GM18909 (cell line): ENCODE data around the gene MOCS2.
"Not testable (repeated sequence)": the region's sequence is repeated elsewhere in the genome, so short reads cannot be mapped to it uniquely, and the experiment has no call there.

ENCODE experiments used
- ATAC-seq: cut with Tn5 transposase; IDR thresholded peaks from one replicate; pipeline ENCODE4 v1.9.1; 2021; ENCODE audit warnings: mild to moderate bottlenecking; ENCODE audit not compliant: unreplicated experiment, poor library complexity

The MOCS2 gene, protein sequence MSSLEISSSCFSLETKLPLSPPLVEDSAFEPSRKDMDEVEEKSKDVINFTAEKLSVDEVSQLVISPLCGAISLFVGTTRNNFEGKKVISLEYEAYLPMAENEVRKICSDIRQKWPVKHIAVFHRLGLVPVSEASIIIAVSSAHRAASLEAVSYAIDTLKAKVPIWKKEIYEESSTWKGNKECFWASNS

GRCh38 chr5:53109443-53110127 is at the start of gene MOCS2:
TSS of gene MOCS2 (minus strand) at chr5:53109757. CDS start at chr5:53107174, 2,583 bp downstream.
- peak; percentile 97 for ATAC-seq

DNA sequence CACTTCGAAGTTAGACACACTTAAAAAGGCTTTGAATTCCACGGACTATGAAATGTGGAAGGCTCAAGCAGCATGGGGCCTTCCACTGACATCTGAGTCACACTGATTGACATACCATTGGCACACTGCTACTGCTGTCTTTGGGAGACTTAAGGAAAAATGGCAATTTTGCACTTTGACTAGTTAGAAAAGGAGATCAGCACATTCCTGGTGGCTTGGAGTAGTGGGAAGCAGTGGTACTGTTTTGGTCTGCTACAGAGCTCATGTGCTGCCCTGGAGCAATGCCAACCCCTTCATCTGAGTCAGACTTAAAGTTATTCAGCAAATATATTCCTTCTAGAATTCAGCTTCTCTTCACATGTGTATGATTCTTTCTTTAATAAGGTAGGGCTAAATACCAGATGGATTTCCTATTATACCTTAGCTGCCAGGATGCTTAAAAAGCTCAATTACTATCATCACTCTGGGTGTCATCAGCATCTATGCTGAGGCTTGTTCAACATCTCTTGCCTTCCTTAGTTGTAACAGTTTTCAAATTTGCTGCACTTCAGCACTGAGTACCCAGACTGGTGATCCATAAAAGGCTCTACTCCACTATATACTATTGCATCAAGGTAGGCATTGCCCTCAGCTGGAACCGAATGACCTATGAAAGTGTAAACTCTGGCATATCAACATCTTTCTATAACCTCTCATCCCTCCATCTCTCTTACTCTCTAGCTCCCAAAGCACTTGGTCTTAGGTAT is 42.3 kb upstream of the MOCS2 start:
- ATAC-seq = no peak

DNA sequence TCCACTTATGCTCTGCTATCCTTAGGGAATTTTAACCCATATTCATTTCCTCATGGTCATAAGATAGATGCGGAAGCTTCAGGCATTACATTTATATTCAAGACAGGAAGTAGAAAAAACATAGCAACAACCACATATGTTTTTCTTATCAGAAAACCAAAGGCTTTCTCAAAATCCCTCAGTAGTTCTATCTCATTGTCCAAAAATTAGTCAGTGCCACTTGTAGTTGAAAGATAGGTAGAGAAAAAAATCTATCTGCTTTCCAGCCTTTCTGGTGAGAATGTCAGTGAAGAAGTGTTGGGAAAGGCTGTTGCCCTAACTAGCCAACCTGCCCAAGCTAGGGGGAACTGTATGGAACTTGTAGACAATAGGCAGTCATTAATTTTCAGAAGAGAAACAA is 23.5 kb upstream of the MOCS2 start:
- no peak for ATAC-seq

DNA sequence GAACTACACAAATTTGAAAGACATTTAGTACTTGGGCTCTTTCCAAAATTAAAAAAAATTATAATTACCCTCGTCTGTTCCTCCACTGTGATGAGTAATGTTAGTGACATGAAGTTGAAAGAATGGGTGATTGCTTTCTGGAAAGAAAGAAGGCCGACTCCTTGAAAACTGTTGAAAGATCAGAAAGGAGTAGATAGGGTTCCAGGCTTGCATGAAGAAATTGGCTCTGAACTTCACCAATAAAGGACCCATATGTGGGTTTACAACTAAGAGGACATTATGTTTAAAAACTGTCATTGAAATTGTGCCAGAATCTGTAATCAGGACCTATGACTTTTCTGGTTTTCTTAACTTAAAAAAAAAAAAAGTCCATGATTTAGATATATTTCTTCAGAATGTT is 20.7 kb upstream of the MOCS2 start:
- no peak for ATAC-seq

GRCh38 chr5:53128481-53128880 is 18.9 kb upstream of the MOCS2 start:
- ATAC-seq = no peak

DNA sequence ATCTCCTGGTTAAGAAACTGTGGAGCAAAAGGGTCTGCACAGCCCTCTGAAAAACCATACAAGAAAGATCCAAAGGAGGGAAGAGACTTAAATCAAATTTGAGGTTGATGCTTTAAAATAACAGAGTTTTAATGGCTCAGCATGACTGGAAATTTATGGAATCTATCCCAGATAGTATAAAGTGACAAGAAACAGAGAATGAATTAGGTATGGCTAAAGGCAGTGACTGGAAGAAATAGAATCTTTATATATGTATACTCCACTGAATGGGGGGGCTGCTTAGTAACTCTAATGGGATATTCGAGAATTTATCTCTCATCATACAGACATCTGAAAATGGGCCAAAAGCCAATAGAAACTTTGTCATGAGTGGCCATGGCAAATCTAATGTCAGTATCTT is 17.6 kb upstream of the MOCS2 start:
- ATAC-seq = no peak

DNA sequence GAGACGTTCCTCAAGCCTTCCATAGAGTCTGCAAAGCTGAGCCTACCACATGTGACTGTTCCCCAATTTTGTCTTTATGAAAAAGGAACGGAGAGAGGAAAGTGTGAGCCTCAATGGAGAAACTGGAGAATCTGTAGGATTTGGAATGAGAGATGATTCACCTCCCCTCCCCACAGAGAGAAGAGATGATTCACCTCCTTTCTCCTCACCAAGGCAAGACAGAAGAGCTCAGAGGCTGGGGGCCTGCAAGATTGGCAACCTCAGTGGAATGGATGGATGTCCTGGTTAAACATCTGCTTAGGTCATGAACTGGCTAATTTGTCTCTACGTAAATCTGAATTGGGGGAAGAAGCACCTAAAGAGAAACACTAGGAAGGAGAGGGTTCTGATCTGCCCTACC is 17.0 kb upstream of the MOCS2 start:
- no peak for ATAC-seq

- ATAC-seq = no peak
Measured at GRCh38 chr5:53123702-53124101, 14.1 kb upstream of the MOCS2 start.

DNA sequence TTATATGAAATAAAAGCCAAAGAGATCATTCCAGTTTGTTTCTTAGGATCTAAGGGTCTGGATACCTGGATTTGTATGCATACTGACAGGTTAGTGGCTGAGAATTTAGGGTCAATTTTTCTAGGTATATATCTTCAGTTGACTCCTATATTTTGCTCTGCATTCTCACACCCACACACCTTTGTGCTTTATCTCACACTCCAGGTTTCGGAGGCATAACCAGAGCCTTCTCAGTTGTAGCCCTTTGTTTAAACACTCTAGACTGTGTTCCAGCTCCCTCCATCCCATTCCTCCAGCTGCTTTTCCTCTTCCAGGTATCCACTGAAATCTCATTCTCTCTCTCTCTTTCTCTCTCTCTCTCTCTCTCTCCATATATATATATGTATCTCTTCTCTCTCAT is 10.6 kb upstream of the MOCS2 start:
- no peak for ATAC-seq

GRCh38 chr5:53118879-53119278 is 9.3 kb upstream of the MOCS2 start:
- no peak for ATAC-seq

DNA sequence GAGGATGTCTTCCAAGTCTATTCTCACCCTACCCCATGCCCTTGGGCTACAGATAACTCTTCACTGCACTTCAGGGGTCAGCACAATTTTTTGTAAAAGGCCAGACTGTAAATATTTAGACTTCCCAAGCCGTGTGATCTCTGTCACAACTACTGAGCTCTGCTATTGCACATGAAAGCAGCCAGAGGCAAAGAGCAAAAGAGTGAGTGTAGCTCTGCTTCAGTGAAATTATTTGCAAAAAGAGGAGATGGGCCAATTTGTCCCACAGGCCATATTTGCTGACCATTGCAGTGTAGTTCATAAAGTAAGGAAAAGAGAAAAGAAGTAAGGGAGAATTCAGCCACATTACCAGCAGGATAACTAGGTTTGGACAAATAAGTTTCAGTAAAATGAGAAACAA is 7.0 kb upstream of the MOCS2 start:
- no peak for ATAC-seq

- no peak for ATAC-seq
Measured at GRCh38 chr5:53114988-53115387, 5.4 kb upstream of the MOCS2 start.

DNA sequence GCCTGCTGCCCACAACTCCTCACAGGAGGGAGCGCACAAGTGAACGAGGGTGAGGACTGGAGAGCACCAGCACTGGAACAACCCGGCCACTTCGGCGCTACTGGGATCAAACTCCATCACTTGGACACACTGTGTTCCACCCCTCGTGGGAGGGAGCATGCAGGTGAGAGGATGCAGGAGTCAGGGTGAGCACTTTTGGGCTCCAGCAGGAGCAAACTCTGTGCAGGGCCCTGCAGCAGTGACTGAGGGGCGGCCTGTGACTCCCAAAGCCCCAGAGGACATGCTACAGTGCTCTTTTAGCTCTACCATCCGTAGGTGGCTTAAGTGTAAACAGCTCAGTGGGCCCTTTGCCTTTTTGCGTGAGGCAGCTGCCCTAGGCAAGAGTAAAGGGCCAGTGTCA is 4.4 kb upstream of the MOCS2 start:
- ATAC-seq = no peak

GRCh38 chr5:53112909-53113308 is 3.4 kb upstream of the MOCS2 start:
- ATAC-seq = no peak

DNA sequence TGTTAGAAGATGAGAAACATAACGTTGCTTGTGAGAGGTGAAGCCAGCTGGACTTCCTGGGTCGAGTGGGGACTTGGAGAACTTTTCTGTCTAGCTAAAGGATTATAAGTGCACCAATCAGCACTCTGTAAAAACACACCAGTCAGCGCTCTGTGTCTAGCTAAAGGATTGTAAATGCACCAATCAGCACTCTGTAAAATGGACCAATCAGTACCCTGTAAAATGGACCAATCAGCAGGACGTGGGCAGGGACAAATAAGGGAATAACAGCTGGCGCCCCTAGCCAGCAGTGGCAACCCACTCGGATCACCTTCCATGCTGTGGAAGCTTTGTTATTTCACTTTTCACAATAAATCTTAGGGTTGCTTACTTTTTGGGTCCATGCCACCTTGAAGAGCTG is 2.8 kb upstream of the MOCS2 start:
- ATAC-seq = not testable (repeated sequence)

- ATAC-seq = no peak
Measured at GRCh38 chr5:53111139-53111538, 1.6 kb upstream of the MOCS2 start.

DNA sequence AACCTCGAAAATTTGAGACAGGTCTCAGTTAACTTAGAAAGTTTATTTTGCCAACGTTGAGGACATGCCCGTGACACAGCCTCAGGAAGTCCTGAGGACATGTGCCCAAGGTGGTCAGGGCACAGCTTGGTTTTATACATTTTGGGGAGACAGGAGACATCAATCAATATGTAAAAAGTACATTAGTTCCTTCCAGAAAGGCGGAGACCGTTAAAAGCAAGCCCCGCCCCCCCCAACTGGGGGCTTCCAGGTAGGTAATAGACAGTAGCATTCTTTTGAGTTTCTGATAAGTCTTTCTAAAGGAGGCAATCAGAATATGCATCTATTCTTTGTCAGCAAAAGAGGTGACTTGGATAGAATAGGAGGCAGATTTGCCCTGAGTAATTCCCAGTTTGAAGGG is 599 bp upstream of the MOCS2 start:
- peak; percentile 17 for ATAC-seq

GRCh38 chr5:53109056-53109442 is 508 bp downstream of the MOCS2 start:
- peak; percentile 13 for ATAC-seq

- ATAC-seq = no peak
Measured at GRCh38 chr5:53105611-53106300, 3.8 kb downstream of the MOCS2 start.

DNA sequence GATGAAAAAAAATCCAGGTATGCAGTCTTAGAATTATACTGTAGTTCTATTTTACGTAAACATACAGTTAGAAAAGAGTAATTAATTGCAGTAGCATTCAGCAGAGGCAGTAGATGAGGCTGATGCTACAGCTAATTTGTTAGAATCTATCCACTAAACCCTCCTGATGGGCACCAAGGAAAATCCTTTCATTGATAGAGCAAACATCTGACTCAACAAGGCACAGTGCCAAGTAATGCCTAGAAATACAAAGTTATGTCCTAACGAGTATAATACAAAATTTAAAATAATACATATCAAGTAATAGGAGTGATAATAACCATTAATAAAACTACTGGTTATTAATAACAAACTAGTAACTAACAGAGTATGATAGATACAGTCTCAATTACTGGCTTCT is 9.0 kb downstream of the MOCS2 start:
- no peak for ATAC-seq

- peak; percentile 59 for ATAC-seq
Measured at GRCh38 chr5:53099546-53099945, 10.0 kb downstream of the MOCS2 start.
